Right lobe of liver (tissue), 6 donors: ENCODE results near the gene SUFU. TPM values are rescaled to one million over a fixed set of nuclear protein-coding genes. Genes with fewer than 3 reads are reported as not detected.

Experiments used
- ATAC-seq, 4 donors: fragments of 200-7000 bp; cut with Tn5 transposase; one replicate each; pipeline ENCODE4 v1.9.1; 2020; ENCODE audit warnings: mild to moderate bottlenecking in 4 of 4, moderate library complexity in 4 of 4
- DNase-seq, 3 donors: peaks; one replicate each; pipeline ENCODE4 v3.0.0-alpha.2; 2020
- H3K27ac ChIP-seq, 3 donors: fragments of 200-600 bp; one replicate each; pipeline ENCODE4 v1.8.0; 2022
- H3K27me3 ChIP-seq, 2 donors: fragments of 200-600 bp; one replicate each; pipeline ENCODE4 v1.8.0; 2022
- H3K36me3 ChIP-seq, 4 donors: fragments of 200-600 bp; sonication (generic) in 1 of 4; one replicate each; pipeline versions ENCODE4 v1.5.1 to v1.8.0; 2017 to 2022; ENCODE audit warnings: control low read depth in 1 of 4
- H3K4me1 ChIP-seq, 4 donors: fragments of 200-600 bp; sonication (generic) in 1 of 4; one replicate each; pipeline versions ENCODE4 v1.5.1 to v1.8.0; 2017 to 2022; ENCODE audit warnings: control low read depth in 1 of 4
- H3K4me3 ChIP-seq, 3 donors: fragments of 200-600 bp; one replicate each; pipeline ENCODE4 v1.8.0; 2022
- H3K9me3 ChIP-seq, 4 donors: fragments of 200-600 bp; sonication (generic) in 1 of 4; one replicate each; pipeline versions ENCODE4 v1.5.1 to v1.8.0; 2017 to 2022; ENCODE audit warnings: control low read depth in 1 of 4
- CTCF ChIP-seq, 4 donors: fragments of 200-600 bp in 3 of 4; fragments of 450-650 bp in 1 of 4; IDR thresholded peaks; one replicate each; pipeline versions ENCODE4 v1.5.1 to v1.8.0; 2016 to 2022; ENCODE audit warnings: antibody characterized with exemption in 4 of 4, mild to moderate bottlenecking in 2 of 4
- POLR2A ChIP-seq: fragments of 450-650 bp; IDR thresholded peaks from one replicate; pipeline ENCODE4 v1.6.1; 2017; ENCODE audit warnings: antibody characterized with exemption, mild to moderate bottlenecking
- WGBS: methylation state at CpG from one replicate; pipeline ENCODE4 v1.1.6; 2018; ENCODE audit warnings: low coverage, low lambda C conversion rate; ENCODE audit not compliant: insufficient coverage; ENCODE audit errors: missing lambda C conversion rate; 5-methylcytosine and 5-hydroxymethylcytosine counted together
- intact Hi-C, 2 donors: fragments of 100-400 bp; cut with DNase I; formaldehyde crosslinking; loops; one replicate each; pipeline versions ENCODE4 v1.11.2 to v1.14.1; 2022
- total RNA-seq, 6 experiments: library from RNA; depleted of rRNA in 2 of 6; stranded (reverse); fragments of >200 nt in 2 of 6; fragmentation: NEBNext Ultra II Directional in 3 of 6; extraction: Animal tissue kit (Norgen Biotek cat#: 25700) in 3 of 6; gene quantifications; one replicate each; pipeline versions ENCODE4 v1.1.0 to v1.2.4, GENCODE V29; 2016 to 2023
- donor health status: DM: no; HTN: yes; CAD: no.
- donor health status: DM: no; HTN: no; CAD: no.
- donor health status: DM: no; HTN: no; CAD: no.
- donor health status: DM: no; HTN: yes; CAD: no.
- donor health status: DM: no; HTN: yes; CAD: no.

SUFU gene
- total RNA-seq, 6 experiments from 2014 or later, result 4.2 to 6.2 (median 5.1) TPM

DNA sequence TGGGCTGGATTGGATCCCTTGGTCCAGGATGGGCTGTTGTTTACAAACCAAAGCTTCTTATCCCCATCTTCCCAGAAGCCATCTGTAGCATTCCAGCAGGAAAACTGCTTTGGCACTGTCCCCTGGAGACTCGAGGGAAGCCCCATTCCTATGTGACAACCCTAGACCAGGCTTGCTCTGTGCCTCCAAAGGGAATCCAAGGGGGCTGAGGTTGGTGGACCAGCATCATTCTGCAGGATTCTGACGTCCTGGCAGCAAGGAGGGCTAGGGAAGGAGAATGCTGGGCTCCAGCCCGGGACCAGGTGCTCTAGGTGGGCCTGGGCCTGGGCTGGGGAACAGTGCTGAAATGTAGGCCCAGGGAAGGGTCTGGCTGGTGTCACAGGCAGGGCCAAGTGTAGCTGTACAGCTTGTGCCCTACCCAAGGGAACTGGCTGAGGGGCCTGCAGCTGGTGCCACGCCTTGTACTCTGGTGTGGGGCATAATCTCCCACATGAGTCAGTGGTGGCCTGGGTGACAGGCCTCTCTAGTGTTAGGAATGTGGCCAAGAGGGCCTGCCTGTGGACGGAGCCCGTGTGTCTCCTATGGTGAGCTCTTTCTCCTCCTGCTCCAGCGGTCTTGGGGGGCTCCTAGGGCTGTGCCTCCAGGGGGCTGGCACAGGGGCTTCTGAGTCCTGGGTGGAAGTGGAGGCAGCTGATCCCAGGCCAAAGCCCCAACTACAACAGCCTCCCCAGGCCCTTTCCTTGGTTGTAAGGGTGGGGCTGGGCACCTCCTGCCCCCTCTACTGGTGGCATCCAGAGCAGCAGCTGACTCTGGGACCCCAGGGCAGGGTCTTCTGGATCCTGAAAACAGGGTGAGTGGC is 165.7 kb downstream of the SUFU start:
- H3K36me3 ChIP-seq, result no peaks in the 10 kb centered on the region
- WGBS, result 92% methylated on average over 2 of the region's 7 CpGs
- peak; percentile 12 to 33 (median 24) for TF ChIP-seq CTCF (IDR thresholded peaks at IDR 0.05)
- no peak for TF ChIP-seq POLR2A
- H3K9me3 ChIP-seq, result no peaks in the 10 kb centered on the region
- no peak overlapping the region for H3K27ac ChIP-seq
- ATAC-seq (peak in 1 of 4 donors; percentile 9), DNase-seq (peak in 1 of 3 donors; percentile 52)
- H3K4me3 ChIP-seq, result no peak overlapping the region
- H3K27me3 ChIP-seq, result no peaks in the 10 kb centered on the region
- intact Hi-C loops, result no loop called here
- H3K4me1 ChIP-seq, result no peaks in the 10 kb centered on the region

GRCh38 chr10:102670065-102670670 is 166.4 kb downstream of the SUFU start:
- no peak for TF ChIP-seq POLR2A
- TF ChIP-seq CTCF (IDR thresholded peaks at IDR 0.05), result no peak
- DNase-seq, result peak in 1 of 3 donors; percentile 46
- Histone ChIP-seq H3K4me1 (peaks cover 0 to 5% (median 0%) of the 10 kb centered on the region in 4 donors), H3K9me3 (no peaks in the 10 kb centered on the region), H3K27ac (no peak overlapping the region), H3K36me3 (no peaks in the 10 kb centered on the region), H3K4me3 (no peak overlapping the region), H3K27me3 (no peaks in the 10 kb centered on the region)
- whole genome bisulfite sequencing, result 75% methylated on average over 5 of the region's 9 CpGs
- ATAC-seq, result no peak
- intact Hi-C loops, result no loop called here

- DNase-seq (peak in 1 of 3 donors; percentile 41), ATAC-seq (no peak)
- WGBS, result 71% methylated on average over 1 of the region's 6 CpGs
These were observed 167.2 kb downstream of the SUFU start for GRCh38 chr10:102670871-102671434.

More at GRCh38 chr10:102670871-102671434, 167.2 kb downstream of the SUFU start:
- H3K4me3 ChIP-seq, result no peak overlapping the region
- intact Hi-C loops, result no loop called here
- H3K4me1 ChIP-seq, result peaks cover 0 to 12% (median 0%) of the 10 kb centered on the region in 4 donors
- H3K27me3 ChIP-seq, result no peaks in the 10 kb centered on the region
- H3K36me3 ChIP-seq, result no peaks in the 10 kb centered on the region
- TF ChIP-seq POLR2A, result no peak
- TF ChIP-seq CTCF (IDR thresholded peaks at IDR 0.05), result no peak
- no peak overlapping the region for H3K27ac ChIP-seq
- H3K9me3 ChIP-seq, result no peaks in the 10 kb centered on the region
